H9 (cell line): ENCODE results near the gene VPS39. TPM values are rescaled to one million over a fixed set of nuclear protein-coding genes. Genes with fewer than 3 reads are reported as not detected.

Experiments used
- DNase-seq: peaks from one replicate; pipeline ENCODE4 v3.0.0-alpha.2; 2017
- H2AFZ ChIP-seq: one replicate; pipeline ENCODE4 v1.6.1; 2013; ENCODE audit warnings: mild to moderate bottlenecking, low read length, control low read depth, moderate library complexity
- H2AK5ac ChIP-seq: 2 replicates; pipeline ENCODE4 v1.6.1; 2013; ENCODE audit warnings: low read length, control low read depth, mixed read lengths; ENCODE audit not compliant: insufficient read length
- H2BK120ac ChIP-seq: one replicate; pipeline ENCODE4 v1.6.1; 2013; ENCODE audit warnings: low read depth, mild to moderate bottlenecking, low read length, control low read depth, inconsistent platforms; ENCODE audit not compliant: poor library complexity, severe bottlenecking
- H2BK12ac ChIP-seq: 2 replicates; pipeline ENCODE4 v1.6.1; 2013; ENCODE audit warnings: low read length, control low read depth, mixed read lengths, low read depth; ENCODE audit not compliant: insufficient read length
- H2BK15ac ChIP-seq: 2 replicates; pipeline ENCODE4 v1.6.1; 2013; ENCODE audit warnings: low read depth, low read length, control low read depth
- H2BK20ac ChIP-seq: one replicate; pipeline ENCODE4 v1.6.1; 2013; ENCODE audit warnings: low read depth, mild to moderate bottlenecking, low read length, control low read depth, inconsistent platforms; ENCODE audit not compliant: poor library complexity, severe bottlenecking
- H2BK5ac ChIP-seq: 2 replicates; pipeline ENCODE4 v1.6.1; 2013; ENCODE audit warnings: low read length, control low read depth, mixed read lengths; ENCODE audit not compliant: insufficient read length
- H3K14ac ChIP-seq: 2 replicates; pipeline ENCODE4 v1.6.1; 2013; ENCODE audit warnings: low read length, control low read depth; ENCODE audit not compliant: insufficient read depth
- H3K18ac ChIP-seq: 2 replicates; pipeline ENCODE4 v1.6.1; 2013; ENCODE audit warnings: low read depth, mild to moderate bottlenecking, mixed read lengths, low read length, control low read depth; ENCODE audit not compliant: insufficient read length
- H3K23ac ChIP-seq: 2 replicates; pipeline ENCODE4 v1.6.1; 2013; ENCODE audit warnings: low read length, control low read depth, mixed read lengths, low read depth; ENCODE audit not compliant: insufficient read length
- H3K23me2 ChIP-seq: 2 replicates; pipeline ENCODE4 v1.6.1; 2013; ENCODE audit warnings: low read depth, mild to moderate bottlenecking, mixed read lengths, low read length, control low read depth; ENCODE audit not compliant: insufficient read length, poor library complexity, severe bottlenecking
- H3K27ac ChIP-seq: 2 replicates; pipeline ENCODE4 v1.5.1; 2013; ENCODE audit warnings: low read length, control low read depth, mixed read lengths, low read depth; ENCODE audit not compliant: insufficient read length
- H3K27me3 ChIP-seq: 2 replicates; pipeline ENCODE4 v1.6.1; 2013; ENCODE audit warnings: low read length, control low read depth, inconsistent platforms; ENCODE audit not compliant: insufficient read depth
- H3K4ac ChIP-seq: 2 replicates; pipeline ENCODE4 v1.6.1; 2013; ENCODE audit warnings: low read depth, mild to moderate bottlenecking, control low read depth, inconsistent platforms, low read length, moderate library complexity
- H3K4me1 ChIP-seq: 2 replicates; pipeline ENCODE4 v1.6.1; 2013; ENCODE audit warnings: low read length, control low read depth, inconsistent platforms; ENCODE audit not compliant: insufficient read depth
- H3K4me2 ChIP-seq: 2 replicates; pipeline ENCODE4 v1.6.1; 2013; ENCODE audit warnings: low read length, control low read depth, mixed read lengths; ENCODE audit not compliant: insufficient read length, insufficient read depth
- H3K56ac ChIP-seq: 2 replicates; pipeline ENCODE4 v1.6.1; 2013; ENCODE audit warnings: low read depth, mild to moderate bottlenecking, mixed read lengths, low read length, control low read depth; ENCODE audit not compliant: insufficient read length
- H3K79me1 ChIP-seq: 2 replicates; pipeline ENCODE4 v1.6.1; 2013; ENCODE audit warnings: low read depth, mild to moderate bottlenecking, moderate library complexity, low read length, control low read depth, inconsistent platforms; ENCODE audit not compliant: insufficient read depth, poor library complexity, severe bottlenecking
- H3K79me2 ChIP-seq: 2 replicates; pipeline ENCODE4 v1.6.1; 2013; ENCODE audit warnings: low read length, control low read depth, inconsistent platforms; ENCODE audit not compliant: insufficient read depth
- H3K9ac ChIP-seq: 2 replicates; pipeline ENCODE4 v1.6.1; 2013; ENCODE audit warnings: low read length, control low read depth, mixed read lengths; ENCODE audit not compliant: insufficient read length; ENCODE audit errors: extremely low read depth
- H3K9me3 ChIP-seq: one replicate; pipeline ENCODE4 v1.6.1; 2013; ENCODE audit warnings: low read depth, low read length, inconsistent platforms; ENCODE audit not compliant: control insufficient read depth
- H3T11ph ChIP-seq: one replicate; pipeline ENCODE4 v1.6.1; 2013; ENCODE audit warnings: mild to moderate bottlenecking, low read length, control low read depth, inconsistent platforms
- H4K20me1 ChIP-seq: one replicate; pipeline ENCODE4 v1.6.1; 2013; ENCODE audit not compliant: control insufficient read depth, insufficient read length, insufficient read depth
- H4K5ac ChIP-seq: 2 replicates; pipeline ENCODE4 v1.6.1; 2013; ENCODE audit warnings: low read depth, mild to moderate bottlenecking, mixed read lengths, low read length, control low read depth; ENCODE audit not compliant: insufficient read length
- H4K8ac ChIP-seq: replicated peaks from 2 replicates; pipeline ENCODE4 v1.6.1; 2013; ENCODE audit warnings: low read length, control low read depth, mixed read lengths, low read depth; ENCODE audit not compliant: insufficient read length
- H4K91ac ChIP-seq: 2 replicates; pipeline ENCODE4 v1.6.1; 2013; ENCODE audit warnings: low read depth, mild to moderate bottlenecking, moderate library complexity, mixed read lengths, low read length, control low read depth; ENCODE audit not compliant: insufficient read length
- H3K27ac Mint-ChIP-seq, 3 experiments: 2 replicates in 2 of 3; 3 replicates in 1 of 3; pipeline ENCODE4 v1.8.0; 2020 to 2021; ENCODE audit warnings: mixed read lengths in 3 of 3, mild to moderate bottlenecking in 1 of 3, moderate library complexity in 1 of 3
- H3K27me3 Mint-ChIP-seq: 2 replicates; pipeline ENCODE4 v1.8.0; 2021; ENCODE audit warnings: low read depth, mild to moderate bottlenecking, moderate library complexity, mixed read lengths
- H3K36me3 Mint-ChIP-seq, 3 experiments: 2 replicates in 2 of 3; 3 replicates in 1 of 3; pipeline ENCODE4 v1.8.0; 2020 to 2021; ENCODE audit warnings: low read depth in 3 of 3, mixed read lengths in 3 of 3; ENCODE audit not compliant: insufficient read depth in 1 of 3
- H3K4me1 Mint-ChIP-seq, 2 experiments: 2 replicates each; pipeline ENCODE4 v1.8.0; 2020; ENCODE audit warnings: mixed read lengths in 2 of 2
- H3K4me3 Mint-ChIP-seq, 2 experiments: 2 replicates in 1 of 2; 3 replicates in 1 of 2; pipeline ENCODE4 v1.8.0; 2020 to 2021; ENCODE audit warnings: mild to moderate bottlenecking in 2 of 2, mixed read lengths in 2 of 2, moderate library complexity in 1 of 2
- H3K9me3 Mint-ChIP-seq, 2 experiments: 2 replicates in 1 of 2; 3 replicates in 1 of 2; pipeline ENCODE4 v1.8.0; 2020; ENCODE audit warnings: mild to moderate bottlenecking in 2 of 2, mixed read lengths in 2 of 2, moderate library complexity in 1 of 2
- CTCF ChIP-seq: fragments of 200-600 bp; sonication (generic); conservative IDR thresholded peaks from 3 replicates; pipeline ENCODE4 v1.8.0; 2021; ENCODE audit warnings: antibody characterized with exemption, mild to moderate bottlenecking
- WGBS: extraction: QIAGEN DNeasy Blood & Tissue Kit; methylation state at CpG from one replicate; pipeline ENCODE4 v1.1.7; 2013; ENCODE audit warnings: missing lambda C conversion rate, low lambda C conversion rate, mixed read lengths; ENCODE audit not compliant: insufficient read length; ENCODE audit errors: extremely low coverage; 5-methylcytosine and 5-hydroxymethylcytosine counted together
- total RNA-seq: library from RNA; stranded (reverse); gene quantifications from 2 replicates; pipeline ENCODE4 v1.2.1, GENCODE V29; 2021

Gene VPS39
- total RNA-seq, 1 experiment from 2014 or later = 48.6 TPM

DNA sequence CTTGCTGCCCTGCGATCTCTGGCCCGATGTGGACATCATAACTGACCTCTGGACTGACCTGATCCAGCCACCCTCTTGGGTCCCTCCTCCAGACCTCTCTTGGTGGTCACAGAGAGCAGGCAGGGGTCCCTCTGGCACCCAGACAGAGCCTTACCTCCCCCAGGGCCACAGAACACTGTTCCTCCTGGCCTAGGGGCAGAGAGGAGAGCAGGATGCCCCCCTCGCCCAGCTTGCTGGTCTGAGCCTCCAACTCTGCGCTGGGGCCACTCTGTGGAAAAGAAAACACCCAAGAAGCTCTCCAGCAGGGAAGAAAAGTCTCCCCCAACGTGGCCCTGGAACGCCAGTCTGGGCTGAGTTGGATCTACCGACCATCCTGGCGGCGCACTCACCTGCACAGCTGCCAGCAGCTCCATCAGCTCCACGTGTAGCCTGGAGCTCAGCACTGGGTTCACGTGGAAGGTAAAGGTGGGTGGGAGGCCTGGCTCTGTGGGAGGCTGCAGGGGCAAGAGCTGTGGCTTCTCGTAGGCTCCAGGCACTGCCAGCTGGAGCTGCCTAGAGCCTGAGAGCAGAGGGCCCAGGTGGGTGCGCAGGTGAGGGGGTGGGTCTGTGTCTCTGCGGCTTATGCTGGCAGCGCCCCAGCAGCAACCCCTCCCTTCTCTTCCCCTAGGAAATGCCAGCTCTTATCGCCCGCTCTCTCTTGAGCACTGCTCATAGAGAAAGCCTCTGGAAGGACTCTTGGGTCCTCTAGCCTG lies 57.7 kb downstream of the VPS39 start:
- H3K4me1 Mint-ChIP-seq = peaks cover 3 to 8% of the 10 kb centered on the region in 2 experiments; a peak in 2 of 4 replicates
- Histone ChIP-seq H2BK20ac (no peak overlapping the region), H3K14ac (no peak overlapping the region; the same call in 1 of the 2 replicates), H3K4me2 (no peak overlapping the region), H3K9me3 (no peaks in the 10 kb centered on the region), H4K91ac (no peak overlapping the region), H4K5ac (no peak overlapping the region), H3K4me1 (no peaks in the 10 kb centered on the region), H2AFZ (no peak overlapping the region), H3K23ac (no peak overlapping the region), H3K4ac (no peak overlapping the region), H3K18ac (no peak overlapping the region), H3K56ac (no peak overlapping the region), H3K9ac (no peak overlapping the region), H2BK120ac (no peak overlapping the region), H2AK5ac (no peak overlapping the region), H2BK5ac (no peak overlapping the region), H3K27ac (no peak overlapping the region), H3K27me3 (no peaks in the 10 kb centered on the region), H4K20me1 (no peaks in the 10 kb centered on the region), H2BK15ac (no peak overlapping the region), H3K79me1 (no peaks in the 10 kb centered on the region), H3K79me2 (no peaks in the 10 kb centered on the region), H4K8ac (no peak overlapping the region), H3T11ph (no peak overlapping the region), H3K23me2 (no peaks in the 10 kb centered on the region), H2BK12ac (no peak overlapping the region)
- H3K36me3 Mint-ChIP-seq = no peaks in the 10 kb centered on the region
- no peaks in the 10 kb centered on the region for H3K9me3 Mint-ChIP-seq
- WGBS = no CpG with 5 or more reads among the region's 17 CpGs
- no peak overlapping the region for H3K4me3 Mint-ChIP-seq
- TF ChIP-seq CTCF = no peak
- no peak for DNase-seq
- no peak overlapping the region; a peak in 1 of 7 replicates for H3K27ac Mint-ChIP-seq
- no peaks in the 10 kb centered on the region for H3K27me3 Mint-ChIP-seq
